Fibroblast of pulmonary artery (primary cell): ENCODE data around the gene ITPR2.
A peak's percentile ranks its signal among the peaks of the same experiment; 100 is the strongest.
"Not testable (repeated sequence)": the region's sequence is repeated elsewhere in the genome, so short reads cannot be mapped to it uniquely, and the experiment has no call there.

Experiments used
- DNase-seq: peaks from one replicate; pipeline ENCODE4 v3.0.0-alpha.2; 2010; ENCODE audit warnings: low read depth
- H3K4me3 ChIP-seq: replicated peaks from 2 replicates; pipeline ENCODE4 v1.5.1; 2011; ENCODE audit warnings: low read depth, mild to moderate bottlenecking, control low read depth, low read length, moderate library complexity
- CTCF ChIP-seq: IDR thresholded peaks from 2 replicates; pipeline ENCODE4 v1.5.1; 2011; ENCODE audit warnings: mild to moderate bottlenecking, control low read depth, low read length, inconsistent platforms; ENCODE audit errors: missing control alignments

The ITPR2 gene

GRCh38 chr12:26520869-26521268 is 312.1 kb downstream of the ITPR2 start:
- DNase-seq, result no peak
- no peak overlapping the region for H3K4me3 ChIP-seq
- no peak for TF ChIP-seq CTCF

GRCh38 chr12:26520109-26520508 is 312.9 kb downstream of the ITPR2 start:
- H3K4me3 ChIP-seq, result no peak overlapping the region
- DNase-seq, result no peak
- no peak for TF ChIP-seq CTCF

- H3K4me3 ChIP-seq, result no peak overlapping the region
- DNase-seq, result no peak
- no peak for TF ChIP-seq CTCF
Observed at GRCh38 chr12:26519462-26519861, 313.5 kb downstream of the ITPR2 start.

- not testable (repeated sequence) for H3K4me3 ChIP-seq, DNase-seq
Observed at GRCh38 chr12:26517320-26517719, 315.7 kb downstream of the ITPR2 start.

GRCh38 chr12:26514364-26514763 is 318.6 kb downstream of the ITPR2 start:
- peak; percentile 13 for DNase-seq

GRCh38 chr12:26513363-26514043 is 319.5 kb downstream of the ITPR2 start:
- no peak overlapping the region for H3K4me3 ChIP-seq
- DNase-seq, result no peak

More at GRCh38 chr12:26514364-26514763, 318.6 kb downstream of the ITPR2 start:
- H3K4me3 ChIP-seq, result no peak overlapping the region
- TF ChIP-seq CTCF, result no peak

GRCh38 chr12:26512213-26512612 is 320.8 kb downstream of the ITPR2 start:
- H3K4me3 ChIP-seq, result no peak overlapping the region
- no peak for DNase-seq
- no peak for TF ChIP-seq CTCF

More at GRCh38 chr12:26513363-26514043, 319.5 kb downstream of the ITPR2 start:
- TF ChIP-seq CTCF, result no peak

GRCh38 chr12:26510354-26510674 is 322.7 kb downstream of the ITPR2 start:
- no peak overlapping the region for H3K4me3 ChIP-seq
- TF ChIP-seq CTCF, result no peak
- no peak for DNase-seq
